Loucy (cell line): Measurements from ENCODE around the gene CLCN7.

Experiments
- CTCF ChIP-seq: fragments of 200-600 bp; sonication (generic); conservative IDR thresholded peaks from 2 replicates; pipeline ENCODE4 v1.5.1; 2014; ENCODE audit warnings: mild to moderate bottlenecking, antibody characterized with exemption, low read length
- EZH2phosphoT487 ChIP-seq: fragments of 200-600 bp; IDR thresholded peaks from 2 replicates; pipeline ENCODE4 v1.6.1; 2018; ENCODE audit warnings: antibody characterized with exemption, mild to moderate bottlenecking, moderate library complexity, borderline replicate concordance

DNA sequence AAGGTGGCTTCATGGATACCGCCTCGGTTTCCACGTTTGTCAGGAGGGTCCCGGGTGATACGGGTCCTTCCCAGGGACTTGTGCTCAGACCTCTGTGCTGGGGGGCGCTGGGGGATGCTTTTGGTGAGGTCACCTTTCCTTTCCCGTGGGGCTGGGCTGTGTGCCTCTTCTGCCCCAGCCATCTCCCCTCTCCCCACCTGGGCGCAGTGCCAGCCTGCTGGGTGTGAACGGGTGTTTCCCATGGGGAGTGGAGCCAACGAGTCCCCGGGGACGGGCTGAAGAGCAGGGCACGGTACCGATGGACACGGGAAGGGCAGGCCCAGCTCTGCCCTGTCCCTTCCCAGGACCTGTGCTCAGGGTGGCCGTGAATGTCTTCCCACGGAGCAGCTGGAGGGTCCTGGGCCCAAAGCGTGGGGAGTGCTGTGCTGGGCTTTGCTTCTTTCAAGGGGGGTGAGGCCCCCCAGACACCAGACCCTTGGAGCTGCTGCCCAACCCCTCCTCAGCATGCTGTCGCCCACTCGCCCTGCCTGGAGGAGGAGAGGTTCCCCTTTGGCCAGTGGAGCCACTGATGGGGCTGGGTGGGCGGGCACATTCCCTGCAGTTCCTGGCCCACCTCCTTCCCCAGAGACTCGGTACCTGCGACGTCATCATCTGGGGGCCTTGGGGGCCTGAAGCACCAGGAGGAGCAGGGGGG lies 33.8 kb upstream of the CLCN7 start:
- TF ChIP-seq CTCF (no peak), EZH2phosphoT487 (no peak)
